GM12891 (cell line): ENCODE results near the gene COL5A2.

Experiments
- POLR2A ChIP-seq: IDR thresholded peaks from 2 replicates; pipeline ENCODE4 v1.6.1; 2011; ENCODE audit warnings: low read depth, low read length, control low read depth
- POLR2AphosphoS5 ChIP-seq: IDR thresholded peaks from 2 replicates; pipeline ENCODE4 v1.6.1; 2011; ENCODE audit warnings: low read depth, low read length, control low read depth

- TF ChIP-seq POLR2A (no peak), POLR2AphosphoS5 (no peak)
Measured at GRCh38 chr2:189022053-189022481, 157.5 kb downstream of the COL5A2 start.
